Spleen (tissue), 11 donors: ENCODE data around the gene PTPRZ1. TPM values are rescaled to one million over a fixed set of nuclear protein-coding genes. Genes with fewer than 3 reads are reported as not detected.

Source experiments
- DNase-seq: peaks from one replicate; pipeline ENCODE4 v3.0.0-alpha.2; 2020
- H3K27ac ChIP-seq, 8 donors: fragments of 200-600 bp; sonication (generic) in 7 of 8; 1 replicate in 4 of 8; 2 replicates in 4 of 8; pipeline versions ENCODE4 v1.5.0 to v1.8.0; 2016 to 2021; ENCODE audit warnings: inconsistent platforms in 4 of 8, mild to moderate bottlenecking in 4 of 8, moderate library complexity in 1 of 8
- H3K27me3 ChIP-seq, 7 donors: fragments of 200-600 bp; sonication (generic) in 6 of 7; replicated peaks in 1 of 7; 1 replicate in 4 of 7; 2 replicates in 3 of 7; pipeline versions ENCODE4 v1.5.0 to v1.8.0; 2016 to 2021; ENCODE audit warnings: inconsistent platforms in 3 of 7, mild to moderate bottlenecking in 1 of 7
- H3K36me3 ChIP-seq, 6 donors: fragments of 200-600 bp; sonication (generic) in 5 of 6; 1 replicate in 4 of 6; 2 replicates in 2 of 6; pipeline versions ENCODE4 v1.5.0 to v1.8.0; 2016 to 2021; ENCODE audit warnings: inconsistent platforms in 2 of 6
- H3K4me1 ChIP-seq, 6 donors: fragments of 200-600 bp; sonication (generic) in 5 of 6; 1 replicate in 3 of 6; 2 replicates in 3 of 6; pipeline versions ENCODE4 v1.5.0 to v1.8.0; 2016 to 2021; ENCODE audit warnings: inconsistent platforms in 3 of 6
- H3K4me3 ChIP-seq, 8 donors: fragments of 200-600 bp; sonication (generic) in 7 of 8; 1 replicate in 4 of 8; 2 replicates in 4 of 8; pipeline versions ENCODE4 v1.5.0 to v1.8.0; 2016 to 2021; ENCODE audit warnings: inconsistent platforms in 4 of 8, mild to moderate bottlenecking in 4 of 8, moderate library complexity in 2 of 8
- H3K9me3 ChIP-seq, 8 donors: fragments of 200-600 bp; sonication (generic) in 7 of 8; 1 replicate in 4 of 8; 2 replicates in 4 of 8; pipeline versions ENCODE4 v1.5.0 to v1.8.0; 2016 to 2021; ENCODE audit warnings: inconsistent platforms in 4 of 8
- POLR2A ChIP-seq, 3 donors: fragments of 450-650 bp; IDR thresholded peaks; one replicate each; pipeline ENCODE4 v1.5.1; 2017; ENCODE audit warnings: antibody characterized with exemption in 3 of 3, mild to moderate bottlenecking in 1 of 3
- POLR2AphosphoS5 ChIP-seq, 3 donors: sonication (generic); formaldehyde crosslinking; IDR thresholded peaks; one replicate each; pipeline ENCODE4 v1.5.1; 2017; ENCODE audit warnings: antibody characterized with exemption in 3 of 3
- WGBS, 5 donors: extraction: QIAGEN DNeasy Blood & Tissue Kit in 3 of 5; methylation state at CpG; one replicate each; pipeline versions ENCODE4 v1.1.5 to v1.1.7; 2013 to 2018; 5-methylcytosine and 5-hydroxymethylcytosine counted together
- intact Hi-C: fragments of 100-400 bp; cut with DNase I; formaldehyde crosslinking; loops from one replicate; pipeline ENCODE4 v1.15.0; 2023; ENCODE audit warnings: low total_unique reads
- polyA plus RNA-seq, 3 donors: library from polyadenylated mRNA; stranded (reverse); fragments of 200-250 nt; gene quantifications; one replicate each; pipeline ENCODE4 v1.2.1, GENCODE V29; 2013
- total RNA-seq, 7 donors: library from RNA; depleted of rRNA in 3 of 7; stranded (reverse); fragments of >200 nt in 3 of 7; fragmentation: NEBNext Ultra II Directional in 4 of 7; extraction: Animal tissue kit (Norgen Biotek cat#: 25700) in 4 of 7; gene quantifications; one replicate each; pipeline versions ENCODE4 v1.1.0 to v1.2.1, GENCODE V29; 2016 to 2021
- TF ChIP-seq, protein P1 (sequence below), 11 experiments: fragments of 200-600 bp in 7 of 11; fragments of 450-650 bp in 4 of 11; sonication (generic) in 4 of 11; IDR thresholded peaks in 8 of 11; conservative IDR thresholded peaks in 3 of 11; 1 replicate in 7 of 11; 2 replicates in 4 of 11; pipeline versions ENCODE4 v1.4.0 to v1.8.0; 2016 to 2021; ENCODE audit warnings: antibody characterized with exemption in 11 of 11, inconsistent platforms in 4 of 11, mild to moderate bottlenecking in 1 of 11
- donor health status: healthy with polysubstance abuse.
- donor health status: DM: no; HTN: no; CAD: no; lungs with moderate emphysema.
- donor health status: DM: no; HTN: no; CAD: no.
- donor health status: Bipolar disorder and iron deficiency.
- donor health status: healthy.
- donor health status: DM: no; HTN: no; CAD: no.
- donor health status: DM: yes; HTN: yes; CAD: no.

The PTPRZ1 gene
- total and polyA plus RNA-seq, 10 donors: 0.87 to 5.9 (median 1.4) TPM

DNA sequence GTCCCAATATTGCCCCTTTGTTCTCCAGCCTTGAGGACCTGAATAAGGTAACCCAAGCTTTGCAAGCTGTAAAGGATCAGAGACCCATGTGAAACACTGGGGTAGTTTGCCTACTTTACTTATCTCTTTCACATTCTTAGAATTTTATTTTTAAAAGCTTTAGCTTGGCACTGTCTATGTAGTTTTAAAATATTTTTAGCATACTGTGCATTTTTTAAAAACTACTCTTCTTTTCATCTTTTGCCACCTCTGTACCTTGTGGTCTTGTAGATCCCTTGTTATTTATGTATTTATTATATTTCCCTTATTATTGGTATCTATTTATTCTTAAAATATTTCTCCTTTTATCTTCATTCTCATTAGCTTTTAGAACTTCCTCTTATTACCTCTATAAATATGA lies 12.0 kb upstream of the PTPRZ1 start:
- Histone ChIP-seq H3K4me1 (no peaks in the 10 kb centered on the region), H3K4me3 (no peak overlapping the region), H3K27ac (no peak overlapping the region), H3K36me3 (no peaks in the 10 kb centered on the region), H3K27me3 (no peaks in the 10 kb centered on the region), H3K9me3 (no peaks in the 10 kb centered on the region)
- no peak for DNase-seq
- intact Hi-C loops: no loop called here
- TF ChIP-seq POLR2A (IDR thresholded peaks at IDR 0.05): no peak
- TF ChIP-seq, protein P1, sequence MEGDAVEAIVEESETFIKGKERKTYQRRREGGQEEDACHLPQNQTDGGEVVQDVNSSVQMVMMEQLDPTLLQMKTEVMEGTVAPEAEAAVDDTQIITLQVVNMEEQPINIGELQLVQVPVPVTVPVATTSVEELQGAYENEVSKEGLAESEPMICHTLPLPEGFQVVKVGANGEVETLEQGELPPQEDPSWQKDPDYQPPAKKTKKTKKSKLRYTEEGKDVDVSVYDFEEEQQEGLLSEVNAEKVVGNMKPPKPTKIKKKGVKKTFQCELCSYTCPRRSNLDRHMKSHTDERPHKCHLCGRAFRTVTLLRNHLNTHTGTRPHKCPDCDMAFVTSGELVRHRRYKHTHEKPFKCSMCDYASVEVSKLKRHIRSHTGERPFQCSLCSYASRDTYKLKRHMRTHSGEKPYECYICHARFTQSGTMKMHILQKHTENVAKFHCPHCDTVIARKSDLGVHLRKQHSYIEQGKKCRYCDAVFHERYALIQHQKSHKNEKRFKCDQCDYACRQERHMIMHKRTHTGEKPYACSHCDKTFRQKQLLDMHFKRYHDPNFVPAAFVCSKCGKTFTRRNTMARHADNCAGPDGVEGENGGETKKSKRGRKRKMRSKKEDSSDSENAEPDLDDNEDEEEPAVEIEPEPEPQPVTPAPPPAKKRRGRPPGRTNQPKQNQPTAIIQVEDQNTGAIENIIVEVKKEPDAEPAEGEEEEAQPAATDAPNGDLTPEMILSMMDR (IDR thresholded peaks at IDR 0.05 in 8 of 11, conservative IDR thresholded peaks at IDR 0.05 in 3 of 11): no peak
- TF ChIP-seq POLR2AphosphoS5 (IDR thresholded peaks at IDR 0.05): no peak

DNA sequence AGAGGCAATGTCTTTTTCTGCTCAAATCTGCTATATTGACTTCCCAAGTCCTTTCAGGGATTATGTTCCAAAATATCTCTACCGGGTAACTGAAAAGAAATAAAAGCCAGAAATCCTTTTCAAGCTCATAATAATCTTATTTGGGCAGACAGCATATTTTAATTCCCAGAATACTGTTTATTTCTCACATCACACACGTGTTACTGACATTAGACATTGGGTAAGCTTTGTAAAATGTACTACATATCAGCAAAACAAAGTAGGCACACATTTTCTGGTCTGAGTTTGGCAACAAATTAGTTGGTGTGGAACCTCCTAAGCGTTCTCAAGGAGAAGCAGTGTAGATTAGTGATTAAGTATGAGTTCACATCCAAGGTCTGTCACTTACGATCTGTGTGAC lies 10.4 kb upstream of the PTPRZ1 start:
- Histone ChIP-seq H3K4me3 (no peak overlapping the region), H3K36me3 (no peaks in the 10 kb centered on the region), H3K27me3 (no peaks in the 10 kb centered on the region), H3K27ac (no peak overlapping the region), H3K4me1 (no peaks in the 10 kb centered on the region), H3K9me3 (no peaks in the 10 kb centered on the region)
- intact Hi-C loops: no loop called here
- WGBS, 5 donors: 64 to 86% (median 75%) methylated on average over 4 of the region's 4 CpGs
- TF ChIP-seq POLR2AphosphoS5 (IDR thresholded peaks at IDR 0.05): no peak
- TF ChIP-seq POLR2A (IDR thresholded peaks at IDR 0.05): no peak
- TF ChIP-seq, protein P1 (IDR thresholded peaks at IDR 0.05 in 8 of 11, conservative IDR thresholded peaks at IDR 0.05 in 3 of 11): no peak
- no peak for DNase-seq

DNA sequence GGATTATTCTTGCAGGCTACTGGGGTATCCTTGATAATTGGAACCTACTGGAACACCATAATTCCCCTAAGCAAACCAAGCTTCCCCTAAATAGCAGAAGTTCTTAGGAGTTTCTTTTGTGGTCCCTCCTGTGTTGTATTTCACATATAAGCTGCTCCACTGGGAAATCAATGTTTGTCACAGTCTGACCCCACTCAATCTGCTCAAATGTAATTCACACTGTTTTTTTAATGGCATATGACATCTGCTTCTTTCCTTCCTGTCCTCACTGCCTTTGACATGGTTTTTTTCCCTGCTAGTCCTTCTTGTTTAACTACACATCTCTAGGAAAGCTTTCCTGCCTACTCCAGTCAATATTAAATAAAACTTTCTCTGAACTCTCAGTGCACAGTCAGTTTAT lies 1.8 kb upstream of the PTPRZ1 start:
- Histone ChIP-seq H3K36me3 (no peaks in the 10 kb centered on the region), H3K4me3 (no peak overlapping the region), H3K4me1 (peaks cover 0 to 17% (median 7%) of the 10 kb centered on the region in 6 donors), H3K27ac (no peak overlapping the region), H3K9me3 (no peaks in the 10 kb centered on the region), H3K27me3 (peaks cover 0 to 53% (median 26%) of the 10 kb centered on the region in 7 donors)
- intact Hi-C loops: no loop called here
- TF ChIP-seq POLR2AphosphoS5 (IDR thresholded peaks at IDR 0.05) (no peak), POLR2A (IDR thresholded peaks at IDR 0.05) (no peak)
- TF ChIP-seq, protein P1 (IDR thresholded peaks at IDR 0.05 in 8 of 11, conservative IDR thresholded peaks at IDR 0.05 in 3 of 11): no peak
- no peak for DNase-seq

DNA sequence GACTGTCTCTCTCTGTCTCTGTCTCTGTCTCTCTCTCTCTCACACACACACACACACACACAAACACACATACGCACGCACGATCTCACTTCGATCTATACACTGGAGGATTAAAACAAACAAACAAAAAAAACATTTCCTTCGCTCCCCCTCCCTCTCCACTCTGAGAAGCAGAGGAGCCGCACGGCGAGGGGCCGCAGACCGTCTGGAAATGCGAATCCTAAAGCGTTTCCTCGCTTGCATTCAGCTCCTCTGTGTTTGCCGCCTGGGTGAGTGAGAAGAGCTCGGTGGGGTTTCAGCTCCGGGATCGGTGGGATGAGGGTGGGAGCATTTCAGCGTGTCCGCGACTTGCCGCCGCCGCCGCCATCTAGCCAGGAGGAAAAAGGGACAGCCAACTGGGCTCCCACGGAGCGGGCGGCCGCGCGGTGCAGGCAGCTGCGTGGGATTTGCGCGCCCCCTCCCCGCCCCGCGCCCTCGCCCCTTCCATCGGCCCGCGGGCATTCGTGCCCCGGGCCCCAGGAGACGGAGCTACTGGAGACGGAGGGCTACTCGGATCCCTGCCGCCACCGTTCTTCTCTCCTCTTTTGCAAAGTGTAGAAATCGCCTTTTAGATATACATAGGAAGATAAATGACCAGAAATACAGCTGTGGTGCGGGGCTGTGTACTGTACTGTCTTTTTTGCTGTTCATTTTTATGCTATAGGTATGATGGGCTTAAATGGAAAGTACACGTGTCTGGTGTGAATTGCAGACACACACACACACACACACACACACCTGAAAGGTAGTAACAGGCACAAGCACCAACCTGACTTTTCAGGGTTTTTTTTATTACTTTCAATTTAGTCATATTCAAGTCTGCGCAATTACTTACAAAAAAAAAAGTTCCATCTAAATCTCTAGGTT lies 581 bp downstream of the PTPRZ1 start:
- no peak for TF ChIP-seq POLR2AphosphoS5 (IDR thresholded peaks at IDR 0.05)
- TF ChIP-seq POLR2A (IDR thresholded peaks at IDR 0.05): no peak
- TF ChIP-seq, protein P1 (IDR thresholded peaks at IDR 0.05 in 8 of 11, conservative IDR thresholded peaks at IDR 0.05 in 3 of 11): no peak
- H3K36me3 ChIP-seq: no peaks in the 10 kb centered on the region
- no peaks in the 10 kb centered on the region for H3K9me3 ChIP-seq
- H3K4me1 ChIP-seq: peaks cover 0 to 17% (median 7%) of the 10 kb centered on the region in 6 donors
- 2 to 6% (median 3%) methylated on average over 30 to 51 of the region's 51 CpGs for WGBS, 5 donors
- no peak for DNase-seq
- H3K4me3 ChIP-seq: peak overlapping the region; percentile 8 to 66 (median 34)
- no peak overlapping the region for H3K27ac ChIP-seq
- intact Hi-C loops: no loop called here
- H3K27me3 ChIP-seq: peaks cover 0 to 53% (median 26%) of the 10 kb centered on the region in 7 donors
